ENCODE measurements around the gene DPF3. TPM values are rescaled to one million over a fixed set of nuclear protein-coding genes. Genes with fewer than 3 reads are reported as not detected.
A peak's percentile ranks its signal among the peaks of the same experiment; 100 is the strongest.

The DPF3 gene
- total and polyA plus RNA-seq, 9 of the 15 experiments (the other 6 are each of a cell fraction or from before 2014, with no cell fraction given) = 0.21 to 4.9 (median 1.2) TPM

- TF ChIP-seq REST (IDR thresholded peaks at IDR 0.05; ENCODE audit: borderline replicate concordance) = peak; percentile 7; the same call in 1 of the 2 replicates
- no peak for TF ChIP-seq REST (CRISPR knock-in tag; IDR thresholded peaks at IDR 0.05; ENCODE audit: low read depth)
- no peak for TF ChIP-seq ZNF77 (CRISPR knock-in tag; IDR thresholded peaks at IDR 0.05)
- TF ChIP-seq RAD21 (CRISPR knock-in tag; conservative IDR thresholded peaks at IDR 0.05 in 1 of 2, IDR thresholded peaks at IDR 0.05 in 1 of 2) = peak in 1 of 2 experiments; percentile 26; a peak in 2 of 4 replicates
These were observed 135.5 kb downstream of the DPF3 start (continued) for GRCh38 chr14:72758420-72758819.

Data from K562 (cell line).